Measurements from ENCODE around the gene MCC. TPM values are rescaled to one million over a fixed set of nuclear protein-coding genes. Genes with fewer than 3 reads are reported as not detected.

MCC gene
- total and polyA plus RNA-seq, 2 donors (not counting 1 experiment from before 2014, with no cell fraction given), result 0.09 to 0.32 TPM

DNA sequence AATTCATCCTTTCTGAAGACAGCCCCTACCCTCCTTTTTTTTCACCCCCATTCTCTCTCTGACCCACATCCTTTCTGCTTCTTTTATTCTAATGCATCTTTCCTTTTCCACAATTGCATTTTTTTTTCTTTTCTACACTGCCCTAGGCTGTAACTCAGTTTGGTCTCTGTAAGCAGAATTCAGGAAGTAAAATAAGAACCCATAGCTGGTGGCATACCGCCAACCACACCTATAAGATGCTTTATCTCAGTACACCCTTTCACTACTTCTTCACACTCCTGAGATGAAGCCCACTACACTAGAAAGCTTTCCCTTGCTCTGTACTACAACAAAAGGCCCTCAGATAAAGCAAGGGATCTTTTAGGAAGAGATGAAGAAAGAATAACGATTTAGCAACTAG, 37.3 kb downstream of the MCC start:
- Histone ChIP-seq H3K4me2 (replicated peaks; ENCODE audit: low read depth, low read length, poor library complexity, severe bottlenecking) (no peak overlapping the region), H3K79me2 (ENCODE audit: control insufficient read depth, insufficient read depth, low read length) (no peaks in the 10 kb centered on the region), H3K27ac (ENCODE audit: low read length in 2 of 2) (no peak overlapping the region), H3K9me3 (ENCODE audit: control extremely low read depth in 1 of 3, control insufficient read depth in 2 of 3, insufficient read depth in 1 of 3, low read length in 2 of 3) (no peaks in the 10 kb centered on the region), H3K9ac (ENCODE audit: low read length) (no peak overlapping the region), H3K27me3 (replicated peaks in 1 of 4; ENCODE audit: control extremely low read depth in 1 of 4, control insufficient read depth in 3 of 4, insufficient read depth in 4 of 4, low read length in 3 of 4) (peaks cover 0 to 7% (median 0%) of the 10 kb centered on the region in 4 experiments), H3K4me1 (ENCODE audit: control insufficient read depth in 2 of 2, insufficient read depth in 2 of 2, low read length in 2 of 2) (no peaks in the 10 kb centered on the region), H2AFZ (ENCODE audit: insufficient read depth, low read depth, low read length, poor library complexity, severe bottlenecking) (no peak overlapping the region), H4K20me1 (ENCODE audit: control insufficient read depth, insufficient read depth, low read length, poor library complexity, severe bottlenecking) (no peaks in the 10 kb centered on the region), H3K4me3 (ENCODE audit: control extremely low read depth in 1 of 5, extremely low read depth in 1 of 5, insufficient read depth in 1 of 5, low read depth in 2 of 5, low read length in 4 of 5) (no peak overlapping the region), H3K36me3 (replicated peaks in 1 of 2; ENCODE audit: control extremely low read depth in 1 of 2, control insufficient read depth in 1 of 2, extremely low read depth in 1 of 2, insufficient read depth in 2 of 2, low read length in 1 of 2) (no peaks in the 10 kb centered on the region)
- TF ChIP-seq CTCF (IDR thresholded peaks at IDR 0.05) (no peak), EZH2 (IDR thresholded peaks at IDR 0.05; ENCODE audit: borderline replicate concordance, insufficient read depth, low read depth, low read length, poor library complexity, severe bottlenecking) (no peak)
- ATAC-seq (ENCODE audit: low read depth) (no peak), DNase-seq (no peak)
- intact Hi-C loops (cut with micrococcal nuclease), result no loop called here
- CTCF ChIA-PET, result no interaction called here
- WGBS (ENCODE audit: insufficient coverage), result no CpG with 5 or more reads among the region's 2 CpGs
- H3K27ac Mint-ChIP-seq, result no peak overlapping the region
- H3K9me3 Mint-ChIP-seq (ENCODE audit: insufficient read depth), result no peaks in the 10 kb centered on the region
- POLR2A ChIA-PET, result no interaction called here
- H3K4me1 Mint-ChIP-seq, result no peaks in the 10 kb centered on the region
- H3K4me3 Mint-ChIP-seq, result no peak overlapping the region
- peaks cover 32% of the 10 kb centered on the region for H3K27me3 Mint-ChIP-seq

- Histone ChIP-seq H3K9ac (ENCODE audit: low read length) (no peak overlapping the region), H3K4me1 (ENCODE audit: control insufficient read depth in 2 of 2, insufficient read depth in 2 of 2, low read length in 2 of 2) (no peaks in the 10 kb centered on the region), H3K4me2 (replicated peaks; ENCODE audit: low read depth, low read length, poor library complexity, severe bottlenecking) (no peak overlapping the region), H3K9me3 (ENCODE audit: control extremely low read depth in 1 of 3, control insufficient read depth in 2 of 3, insufficient read depth in 1 of 3, low read length in 2 of 3) (no peaks in the 10 kb centered on the region), H2AFZ (ENCODE audit: insufficient read depth, low read depth, low read length, poor library complexity, severe bottlenecking) (no peak overlapping the region), H3K79me2 (ENCODE audit: control insufficient read depth, insufficient read depth, low read length) (no peaks in the 10 kb centered on the region), H3K36me3 (replicated peaks in 1 of 2; ENCODE audit: control extremely low read depth in 1 of 2, control insufficient read depth in 1 of 2, extremely low read depth in 1 of 2, insufficient read depth in 2 of 2, low read length in 1 of 2) (no peaks in the 10 kb centered on the region), H3K27me3 (replicated peaks in 1 of 4; ENCODE audit: control extremely low read depth in 1 of 4, control insufficient read depth in 3 of 4, insufficient read depth in 4 of 4, low read length in 3 of 4) (peaks cover 0 to 7% (median 0%) of the 10 kb centered on the region in 4 experiments), H4K20me1 (ENCODE audit: control insufficient read depth, insufficient read depth, low read length, poor library complexity, severe bottlenecking) (no peaks in the 10 kb centered on the region), H3K27ac (ENCODE audit: low read length in 2 of 2) (no peak overlapping the region), H3K4me3 (ENCODE audit: control extremely low read depth in 1 of 5, extremely low read depth in 1 of 5, insufficient read depth in 1 of 5, low read depth in 2 of 5, low read length in 4 of 5) (no peak overlapping the region)
- ATAC-seq (ENCODE audit: low read depth) (no peak), DNase-seq (no peak)
- ChIA-PET CTCF (no interaction called here), POLR2A (no interaction called here)
- 57% methylated on average over 2 of the region's 2 CpGs for WGBS (ENCODE audit: insufficient coverage)
- intact Hi-C loops (cut with micrococcal nuclease), result no loop called here
- H3K27me3 Mint-ChIP-seq, result peaks cover 36% of the 10 kb centered on the region
- H3K4me3 Mint-ChIP-seq, result no peak overlapping the region
- H3K27ac Mint-ChIP-seq, result no peak overlapping the region
- H3K4me1 Mint-ChIP-seq, result no peaks in the 10 kb centered on the region
- no peak for TF ChIP-seq CTCF (IDR thresholded peaks at IDR 0.05)
- no peaks in the 10 kb centered on the region for H3K9me3 Mint-ChIP-seq (ENCODE audit: insufficient read depth)
These were observed 37.8 kb downstream of the MCC start for GRCh38 chr5:113450462-113450861.

Measured in B cell (primary cell).